ENCODE measurements around the gene C1orf105. TPM values are rescaled to one million over a fixed set of nuclear protein-coding genes. Genes with fewer than 3 reads are reported as not detected.

C1orf105 gene, protein sequence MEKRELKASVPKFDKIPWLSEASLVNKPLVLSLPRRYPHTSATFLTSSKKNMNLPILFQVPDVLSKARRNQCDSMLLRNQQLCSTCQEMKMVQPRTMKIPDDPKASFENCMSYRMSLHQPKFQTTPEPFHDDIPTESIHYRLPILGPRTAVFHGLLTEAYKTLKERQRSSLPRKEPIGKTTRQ
- total RNA-seq, result not detected in 2 replicates

DNA sequence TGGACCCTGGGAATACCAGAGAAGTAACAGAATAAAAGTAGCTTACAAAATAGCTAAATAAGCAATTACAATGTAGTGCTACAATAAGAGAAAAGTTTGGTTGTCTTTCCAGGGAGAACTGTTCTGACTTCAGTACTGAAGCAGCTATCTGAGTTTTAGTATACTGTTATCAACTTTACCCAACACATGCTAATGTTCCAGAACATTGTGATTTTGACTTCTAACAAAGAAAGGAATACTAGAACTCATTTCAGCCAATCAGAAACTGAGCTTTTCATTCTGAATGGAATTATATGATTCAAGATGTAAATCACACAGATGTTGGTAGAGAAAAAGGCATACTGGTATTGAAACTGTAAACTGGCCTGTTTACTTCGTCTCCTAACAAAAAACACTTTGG lies at the start of gene C1orf105:
Gene C1orf105 (plus strand): TSS at position 301 of the 400 bp plus-strand sequence. CDS start 201 bp downstream, outside the sequence.

DNA sequence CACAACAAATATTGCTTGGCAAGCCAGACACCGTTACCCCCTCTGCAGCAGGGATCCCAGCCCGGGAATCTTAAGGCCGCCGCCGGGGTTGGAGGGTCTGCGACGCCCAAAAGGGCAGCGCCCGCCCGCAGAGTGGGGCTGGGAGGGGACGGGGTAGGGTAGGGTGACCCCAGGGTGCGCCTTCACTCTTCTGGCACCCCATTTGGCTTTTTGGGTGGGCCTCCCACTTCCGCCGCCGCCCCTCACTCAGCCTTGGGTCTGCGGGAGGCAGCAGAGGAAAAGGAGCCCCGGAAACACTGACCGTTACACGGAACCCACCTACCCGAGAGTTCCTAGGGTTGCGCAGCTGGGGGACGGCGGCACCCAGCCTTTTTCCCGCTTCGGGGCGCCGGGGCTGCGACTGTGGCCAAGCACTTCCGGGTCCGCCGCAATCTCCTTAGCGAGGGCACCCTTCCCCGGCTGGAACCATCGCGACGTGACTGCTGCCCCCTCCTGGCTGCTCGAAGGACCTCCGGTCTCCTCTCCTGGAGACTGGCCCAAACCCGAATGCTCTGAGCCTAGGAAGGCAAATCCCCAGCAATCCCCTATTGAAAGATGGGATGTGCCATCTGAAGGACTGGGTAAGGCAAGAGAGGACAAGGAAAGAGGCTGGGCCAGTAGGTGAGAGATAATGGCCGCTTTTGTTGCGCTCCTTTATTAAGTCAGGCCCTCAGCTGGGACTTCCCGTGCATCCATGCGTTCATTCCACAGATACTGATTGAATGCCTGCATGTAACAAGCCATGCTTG lies 23.4 kb downstream of the C1orf105 start, which contains the start of gene PIGC:
Gene PIGC (minus strand): TSS at position 404 of the 788 bp plus-strand sequence. CDS start 1,447 bp downstream, outside the sequence.

Other genes with a start within 250 kb of the C1orf105 start
- 18.3 and 21.3 TPM in 2 replicates for gene PIGC, start 23.4 kb downstream of the C1orf105 start, total RNA-seq
- 30.7 and 37.4 TPM in 2 replicates for gene SUCO, start 112.5 kb downstream of the C1orf105 start, total RNA-seq
- not detected in 2 replicates for gene FASLG, start 238.4 kb downstream of the C1orf105 start, total RNA-seq

All from vein endothelial cell (primary cell).